Measurements from ENCODE around the gene TREH. TPM values are rescaled to one million over a fixed set of nuclear protein-coding genes. Genes with fewer than 3 reads are reported as not detected.
A peak's percentile ranks its signal among the peaks of the same experiment; 100 is the strongest.

Gene TREH
- total RNA-seq, 1 donor from 2014 or later: 0.46 TPM

GRCh38 chr11:118619444-118620197, 59.8 kb downstream of the TREH start:
- peaks cover 63% of the 10 kb centered on the region for H3K4me1 ChIP-seq
- TF ChIP-seq, protein P1, sequence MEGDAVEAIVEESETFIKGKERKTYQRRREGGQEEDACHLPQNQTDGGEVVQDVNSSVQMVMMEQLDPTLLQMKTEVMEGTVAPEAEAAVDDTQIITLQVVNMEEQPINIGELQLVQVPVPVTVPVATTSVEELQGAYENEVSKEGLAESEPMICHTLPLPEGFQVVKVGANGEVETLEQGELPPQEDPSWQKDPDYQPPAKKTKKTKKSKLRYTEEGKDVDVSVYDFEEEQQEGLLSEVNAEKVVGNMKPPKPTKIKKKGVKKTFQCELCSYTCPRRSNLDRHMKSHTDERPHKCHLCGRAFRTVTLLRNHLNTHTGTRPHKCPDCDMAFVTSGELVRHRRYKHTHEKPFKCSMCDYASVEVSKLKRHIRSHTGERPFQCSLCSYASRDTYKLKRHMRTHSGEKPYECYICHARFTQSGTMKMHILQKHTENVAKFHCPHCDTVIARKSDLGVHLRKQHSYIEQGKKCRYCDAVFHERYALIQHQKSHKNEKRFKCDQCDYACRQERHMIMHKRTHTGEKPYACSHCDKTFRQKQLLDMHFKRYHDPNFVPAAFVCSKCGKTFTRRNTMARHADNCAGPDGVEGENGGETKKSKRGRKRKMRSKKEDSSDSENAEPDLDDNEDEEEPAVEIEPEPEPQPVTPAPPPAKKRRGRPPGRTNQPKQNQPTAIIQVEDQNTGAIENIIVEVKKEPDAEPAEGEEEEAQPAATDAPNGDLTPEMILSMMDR (IDR thresholded peaks at IDR 0.05): no peak
- H3K27ac ChIP-seq: peak overlapping the region; percentile 67

DNA sequence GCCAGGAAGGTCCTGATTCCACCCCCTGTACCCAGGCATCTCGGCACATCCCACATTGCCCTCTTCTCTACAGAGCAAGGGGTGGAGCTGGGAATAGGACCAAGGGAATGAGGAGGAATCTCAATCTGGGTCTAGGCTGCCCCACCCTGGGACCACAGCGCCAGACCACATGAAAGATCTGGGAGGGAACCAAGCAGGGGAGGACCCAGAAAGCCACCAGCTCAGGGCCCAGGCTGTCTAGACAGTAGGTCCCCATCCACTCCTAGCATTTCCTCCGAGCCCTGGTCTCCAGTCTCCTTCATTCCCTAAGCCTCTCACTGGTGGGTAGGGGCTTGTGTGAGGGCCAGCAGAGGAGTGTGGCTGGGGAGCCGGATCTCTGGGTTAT, 60.5 kb downstream of the TREH start:
- peaks cover 63% of the 10 kb centered on the region for H3K4me1 ChIP-seq
- H3K9me3 ChIP-seq: no peaks in the 10 kb centered on the region
- TF ChIP-seq, protein P1 (IDR thresholded peaks at IDR 0.05): no peak
- intact Hi-C loops (cut with DNase I): no loop called here
- H3K27ac ChIP-seq: peak overlapping the region; percentile 67
- H3K4me3 ChIP-seq: no peak overlapping the region
- ATAC-seq (peak; percentile 0), DNase-seq (peak; percentile 49)
- H3K36me3 ChIP-seq: peaks cover 13% of the 10 kb centered on the region
- H3K27me3 ChIP-seq: no peaks in the 10 kb centered on the region

More at GRCh38 chr11:118619444-118620197, 59.8 kb downstream of the TREH start:
- no peak overlapping the region for H3K4me3 ChIP-seq
- no peaks in the 10 kb centered on the region for H3K9me3 ChIP-seq
- no peaks in the 10 kb centered on the region for H3K27me3 ChIP-seq
- peaks cover 13% of the 10 kb centered on the region for H3K36me3 ChIP-seq
- no peak for ATAC-seq
- intact Hi-C loops (cut with DNase I): no loop called here
- peak; percentile 13 for DNase-seq

DNA sequence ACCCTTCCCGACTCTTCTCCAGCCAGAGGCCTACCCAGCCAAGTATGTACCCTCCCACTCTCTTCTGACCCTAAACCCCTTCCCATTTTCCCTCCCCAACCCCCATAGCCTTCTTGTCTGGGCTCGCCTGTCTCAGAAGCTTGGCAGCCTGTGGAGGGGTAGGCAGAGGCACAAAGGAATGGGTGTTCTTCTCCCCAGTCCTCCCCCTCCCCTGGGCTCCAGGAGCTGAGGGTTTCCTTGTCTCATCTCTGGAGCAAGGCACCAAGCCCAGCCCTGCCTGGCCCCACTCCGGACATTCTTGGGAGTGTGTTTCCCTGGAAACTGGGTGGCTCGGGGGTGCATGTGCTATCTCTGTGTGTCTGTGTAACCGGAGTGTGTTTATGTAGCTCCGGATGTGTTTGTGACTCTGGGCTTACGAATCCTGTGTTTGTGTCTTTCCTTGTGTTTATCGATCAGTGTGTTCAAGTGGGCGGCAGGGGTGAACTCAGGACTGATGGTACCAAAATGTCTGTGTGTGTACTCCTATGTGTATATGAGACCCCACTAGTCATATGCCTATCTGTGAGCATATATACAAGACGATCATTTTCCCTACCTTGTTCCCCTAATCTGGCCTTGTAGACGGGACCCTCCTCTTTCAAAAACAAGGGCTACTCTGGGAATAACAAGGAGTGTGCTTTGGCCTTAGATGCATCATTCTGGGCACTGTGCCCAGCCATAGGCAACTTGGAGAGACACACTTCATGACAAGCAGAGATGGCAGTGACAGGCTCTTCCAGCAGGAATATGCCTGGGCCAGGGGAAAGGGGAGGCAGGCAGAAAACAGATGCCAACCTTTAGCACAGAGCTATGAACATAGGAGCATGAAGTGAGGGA, 61.1 kb downstream of the TREH start:
- TF ChIP-seq, protein P1 (IDR thresholded peaks at IDR 0.05): no peak
- peak; percentile 25 for ATAC-seq

DNA sequence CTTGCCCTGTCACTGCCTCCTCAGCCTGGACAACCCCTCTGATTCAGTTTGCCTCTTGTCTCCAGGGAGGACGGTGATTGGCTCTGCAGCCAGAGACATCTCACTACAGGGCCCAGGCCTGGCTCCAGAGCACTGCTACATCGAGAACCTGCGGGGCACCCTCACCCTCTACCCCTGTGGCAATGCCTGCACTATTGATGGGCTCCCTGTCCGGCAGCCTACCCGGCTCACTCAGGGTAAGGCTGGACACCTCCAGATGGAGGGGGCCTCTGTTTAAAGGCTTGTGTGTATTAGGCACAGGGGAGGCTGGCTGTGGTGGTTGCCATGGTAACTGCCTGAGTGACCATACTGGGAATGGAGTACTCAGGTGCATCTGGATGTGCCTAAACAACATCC, 63.5 kb downstream of the TREH start:
- ATAC-seq: no peak
- TF ChIP-seq, protein P1 (IDR thresholded peaks at IDR 0.05): no peak
- peaks cover 18% of the 10 kb centered on the region for H3K36me3 ChIP-seq
- intact Hi-C loops (cut with DNase I): no loop called here
- peaks cover 48% of the 10 kb centered on the region for H3K4me1 ChIP-seq
- no peaks in the 10 kb centered on the region for H3K9me3 ChIP-seq
- H3K27me3 ChIP-seq: no peaks in the 10 kb centered on the region
- no peak overlapping the region for H3K4me3 ChIP-seq
- peak; percentile 40 for DNase-seq
- no peak overlapping the region for H3K27ac ChIP-seq

More for the DNA sequence above, 61.1 kb downstream of the TREH start:
- Histone ChIP-seq H3K4me1 (peaks cover 61% of the 10 kb centered on the region), H3K4me3 (no peak overlapping the region), H3K36me3 (peaks cover 18% of the 10 kb centered on the region), H3K27ac (peak overlapping the region; percentile 67), H3K27me3 (no peaks in the 10 kb centered on the region), H3K9me3 (no peaks in the 10 kb centered on the region)
- DNase-seq: peak; percentile 69
- intact Hi-C loops (cut with DNase I): no loop called here

GRCh38 chr11:118615282-118615975, 64.0 kb downstream of the TREH start:
- H3K4me1 ChIP-seq: peaks cover 49% of the 10 kb centered on the region
- peaks cover 18% of the 10 kb centered on the region for H3K36me3 ChIP-seq
- no peak overlapping the region for H3K4me3 ChIP-seq
- no peaks in the 10 kb centered on the region for H3K27me3 ChIP-seq
- DNase-seq: peak; percentile 43
- intact Hi-C loops (cut with DNase I): no loop called here
- H3K9me3 ChIP-seq: no peaks in the 10 kb centered on the region
- TF ChIP-seq, protein P1 (IDR thresholded peaks at IDR 0.05): no peak
- H3K27ac ChIP-seq: no peak overlapping the region
- peak; percentile 1 for ATAC-seq

Measured in upper lobe of right lung (tissue), 1 donor.